PC-3 (cell line): Measurements from ENCODE around the gene NEUROG1. TPM values are rescaled to one million over a fixed set of nuclear protein-coding genes. Genes with fewer than 3 reads are reported as not detected.

ENCODE experiments used
- ATAC-seq: fragments of 200-7000 bp; cut with Tn5 transposase; 2 replicates; pipeline ENCODE4 v1.9.1; 2020; ENCODE audit warnings: mild to moderate bottlenecking, moderate library complexity
- BruUV-seq: library from RNA; stranded (reverse); fragments of 400-500 nt; replicated peaks from 2 replicates; lab custom pipeline; 2021; lab: Mats Ljungman, UMichigan
- CTCF ChIA-PET: fragments of 300-600 bp; sonication (Branson Sonifier 250); formaldehyde crosslinking; loops from one replicate; lab custom pipeline; 2022; ENCODE audit warnings: antibody characterized with exemption; lab: Charles Lee
- POLR2A ChIA-PET: fragments of 300-600 bp; sonication (Branson Sonifier 250); formaldehyde crosslinking; loops from one replicate; lab custom pipeline; 2022; ENCODE audit warnings: antibody characterized with exemption; ENCODE audit not compliant: unreplicated experiment; lab: Charles Lee
- DNase-seq: peaks from one replicate; pipeline ENCODE4 v3.0.0-alpha.2; 2015
- H2AFZ ChIP-seq: fragments of 300-600 bp; sonication (generic); 2 replicates; pipeline ENCODE4 v1.6.0; 2016; ENCODE audit warnings: antibody characterized with exemption, low read length
- H3F3A ChIP-seq: fragments of 300-600 bp; sonication (generic); one replicate; pipeline ENCODE4 v1.6.0; 2017; ENCODE audit warnings: antibody characterized with exemption, low read length, control low read depth, mild to moderate bottlenecking; ENCODE audit not compliant: unreplicated experiment
- H3K27ac ChIP-seq: fragments of 300-600 bp; sonication (generic); 2 replicates; pipeline ENCODE4 v1.5.1; 2016; ENCODE audit warnings: mild to moderate bottlenecking, low read length
- H3K27me3 ChIP-seq: fragments of 300-600 bp; sonication (generic); 2 replicates; pipeline ENCODE4 v1.6.1; 2016; ENCODE audit warnings: low read length, mixed read lengths
- H3K36me3 ChIP-seq: fragments of 300-600 bp; sonication (generic); 2 replicates; pipeline ENCODE4 v1.6.1; 2016; ENCODE audit warnings: low read depth, mixed run types, low read length, mixed read lengths
- H3K4me1 ChIP-seq: fragments of 300-600 bp; sonication (generic); 2 replicates; pipeline ENCODE4 v1.5.1; 2016; ENCODE audit warnings: low read length; ENCODE audit not compliant: insufficient read depth
- H3K4me2 ChIP-seq: fragments of 300-600 bp; sonication (generic); 2 replicates; pipeline ENCODE4 v1.6.0; 2016; ENCODE audit warnings: low read length
- H3K4me3 ChIP-seq: fragments of 300-600 bp; sonication (generic); 2 replicates; pipeline ENCODE4 v1.5.1; 2016; ENCODE audit warnings: mild to moderate bottlenecking, low read length, mixed read lengths
- H3K79me2 ChIP-seq: fragments of 300-600 bp; sonication (generic); 2 replicates; pipeline ENCODE4 v1.6.1; 2017; ENCODE audit warnings: low read length, mixed read lengths
- H3K9ac ChIP-seq: fragments of 300-600 bp; sonication (generic); 2 replicates; pipeline ENCODE4 v1.6.0; 2016; ENCODE audit warnings: mild to moderate bottlenecking, low read length
- H3K9me2 ChIP-seq: fragments of 300-600 bp; sonication (generic); replicated peaks from 2 replicates; pipeline ENCODE4 v1.6.1; 2016; ENCODE audit warnings: mixed run types, low read length, mixed read lengths
- H3K9me3 ChIP-seq: fragments of 300-600 bp; sonication (generic); 2 replicates; pipeline ENCODE4 v1.6.1; 2016; ENCODE audit warnings: low read length, mixed read lengths
- H4K20me1 ChIP-seq: fragments of 300-600 bp; sonication (generic); 2 replicates; pipeline ENCODE4 v1.6.1; 2016; ENCODE audit warnings: low read length, mixed read lengths
- EZH2 ChIP-seq: fragments of 300-600 bp; sonication (generic); IDR thresholded peaks from one replicate; pipeline ENCODE4 v1.6.1; 2017; ENCODE audit warnings: antibody characterized with exemption, mild to moderate bottlenecking, low read length; ENCODE audit not compliant: unreplicated experiment
- EZH2phosphoT487 ChIP-seq: fragments of 300-600 bp; sonication (generic); IDR thresholded peaks from 2 replicates; pipeline ENCODE4 v1.6.1; 2018; ENCODE audit warnings: mild to moderate bottlenecking, antibody characterized with exemption, low read length, borderline replicate concordance
- intact Hi-C: fragments of 100-400 bp; cut with micrococcal nuclease; formaldehyde crosslinking; loops from 2 replicates; pipeline ENCODE4 v1.9.0; 2023
- total RNA-seq: library from RNA; depleted of rRNA; stranded (reverse); fragments of >200 nt; gene quantifications from 2 replicates; pipeline ENCODE4 v1.2.3, GENCODE V29; 2014
- TF ChIP-seq, protein P1 (sequence below): fragments of 300-600 bp; sonication (generic); conservative IDR thresholded peaks from 2 replicates; pipeline ENCODE4 v1.5.1; 2017; ENCODE audit warnings: antibody characterized with exemption, low read depth, mild to moderate bottlenecking, low read length

Gene NEUROG1
- total RNA-seq, 1 experiment from 2014 or later: not detected

DNA sequence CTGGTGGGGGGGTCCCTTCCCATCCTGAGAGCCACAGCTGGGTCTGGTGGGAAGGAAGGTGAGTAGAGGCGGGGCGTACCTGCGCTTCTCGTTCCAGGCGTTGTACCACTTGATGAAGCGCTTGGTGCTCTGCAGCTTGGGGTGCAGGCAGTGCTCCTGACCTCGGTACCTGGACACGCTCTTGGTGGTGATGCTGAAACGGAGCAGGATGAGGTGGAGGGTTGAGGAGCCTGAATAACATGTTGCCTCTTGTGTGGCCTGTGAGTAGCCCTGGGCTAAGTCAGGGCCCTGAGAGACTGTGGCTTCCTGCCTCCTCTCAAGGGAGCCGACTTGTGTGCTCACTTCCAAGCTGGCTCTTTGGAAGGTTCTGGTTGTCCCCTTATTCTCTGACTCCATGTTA lies 38.7 kb upstream of the NEUROG1 start:
- Histone ChIP-seq H2AFZ (no peak overlapping the region), H3K9ac (no peak overlapping the region), H3K79me2 (no peaks in the 10 kb centered on the region), H4K20me1 (no peaks in the 10 kb centered on the region), H3K4me3 (no peak overlapping the region), H3K27ac (no peak overlapping the region), H3K4me2 (no peak overlapping the region), H3F3A (no peaks in the 10 kb centered on the region), H3K4me1 (no peaks in the 10 kb centered on the region), H3K27me3 (peaks cover 7% of the 10 kb centered on the region; the same call in 1 of the 2 replicates), H3K36me3 (no peaks in the 10 kb centered on the region), H3K9me3 (no peaks in the 10 kb centered on the region), H3K9me2 (no peaks in the 10 kb centered on the region)
- CTCF ChIA-PET: no interaction called here
- ATAC-seq (no peak), DNase-seq (no peak)
- POLR2A ChIA-PET: no interaction called here
- BruUV-seq: no TSS peak
- TF ChIP-seq, protein P1, sequence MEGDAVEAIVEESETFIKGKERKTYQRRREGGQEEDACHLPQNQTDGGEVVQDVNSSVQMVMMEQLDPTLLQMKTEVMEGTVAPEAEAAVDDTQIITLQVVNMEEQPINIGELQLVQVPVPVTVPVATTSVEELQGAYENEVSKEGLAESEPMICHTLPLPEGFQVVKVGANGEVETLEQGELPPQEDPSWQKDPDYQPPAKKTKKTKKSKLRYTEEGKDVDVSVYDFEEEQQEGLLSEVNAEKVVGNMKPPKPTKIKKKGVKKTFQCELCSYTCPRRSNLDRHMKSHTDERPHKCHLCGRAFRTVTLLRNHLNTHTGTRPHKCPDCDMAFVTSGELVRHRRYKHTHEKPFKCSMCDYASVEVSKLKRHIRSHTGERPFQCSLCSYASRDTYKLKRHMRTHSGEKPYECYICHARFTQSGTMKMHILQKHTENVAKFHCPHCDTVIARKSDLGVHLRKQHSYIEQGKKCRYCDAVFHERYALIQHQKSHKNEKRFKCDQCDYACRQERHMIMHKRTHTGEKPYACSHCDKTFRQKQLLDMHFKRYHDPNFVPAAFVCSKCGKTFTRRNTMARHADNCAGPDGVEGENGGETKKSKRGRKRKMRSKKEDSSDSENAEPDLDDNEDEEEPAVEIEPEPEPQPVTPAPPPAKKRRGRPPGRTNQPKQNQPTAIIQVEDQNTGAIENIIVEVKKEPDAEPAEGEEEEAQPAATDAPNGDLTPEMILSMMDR: no peak
- no peak for TF ChIP-seq EZH2phosphoT487
- no peak for TF ChIP-seq EZH2
- intact Hi-C loops: no loop called here

DNA sequence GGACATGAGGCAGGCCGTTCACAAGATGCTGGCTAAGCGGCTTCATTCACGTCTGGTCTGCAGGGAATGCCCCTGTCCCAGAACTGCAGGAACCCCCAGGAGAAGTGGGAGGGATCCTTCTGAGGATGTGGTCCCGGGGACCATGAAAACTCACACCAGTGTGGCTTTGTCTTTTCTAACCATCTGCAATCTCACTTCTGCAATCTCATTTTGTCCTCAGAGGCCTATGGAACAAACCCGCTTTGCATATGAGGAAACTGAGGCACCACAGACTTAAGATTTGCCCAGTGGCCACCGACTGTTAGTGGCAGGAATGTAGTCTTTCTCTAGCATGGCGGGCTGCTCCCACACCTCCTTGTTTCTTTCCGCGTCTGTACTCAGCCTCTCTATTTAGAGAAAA lies 36.1 kb upstream of the NEUROG1 start:
- H3K9me2 ChIP-seq: no peaks in the 10 kb centered on the region
- intact Hi-C loops: no loop called here
- no peaks in the 10 kb centered on the region for H3F3A ChIP-seq
- no TSS peak for BruUV-seq
- no peak overlapping the region for H3K9ac ChIP-seq
- no peak overlapping the region for H3K4me3 ChIP-seq
- no peaks in the 10 kb centered on the region for H4K20me1 ChIP-seq
- H3K27ac ChIP-seq: no peak overlapping the region
- H3K36me3 ChIP-seq: no peaks in the 10 kb centered on the region
- TF ChIP-seq, protein P1: no peak
- no peak overlapping the region for H2AFZ ChIP-seq
- no peak overlapping the region for H3K4me2 ChIP-seq
- no peaks in the 10 kb centered on the region for H3K4me1 ChIP-seq
- ATAC-seq (no peak), DNase-seq (no peak)
- ChIA-PET POLR2A (no interaction called here), CTCF (no interaction called here)
- no peaks in the 10 kb centered on the region for H3K9me3 ChIP-seq
- H3K27me3 ChIP-seq: no peaks in the 10 kb centered on the region; the same call in 1 of the 2 replicates
- H3K79me2 ChIP-seq: no peaks in the 10 kb centered on the region

DNA sequence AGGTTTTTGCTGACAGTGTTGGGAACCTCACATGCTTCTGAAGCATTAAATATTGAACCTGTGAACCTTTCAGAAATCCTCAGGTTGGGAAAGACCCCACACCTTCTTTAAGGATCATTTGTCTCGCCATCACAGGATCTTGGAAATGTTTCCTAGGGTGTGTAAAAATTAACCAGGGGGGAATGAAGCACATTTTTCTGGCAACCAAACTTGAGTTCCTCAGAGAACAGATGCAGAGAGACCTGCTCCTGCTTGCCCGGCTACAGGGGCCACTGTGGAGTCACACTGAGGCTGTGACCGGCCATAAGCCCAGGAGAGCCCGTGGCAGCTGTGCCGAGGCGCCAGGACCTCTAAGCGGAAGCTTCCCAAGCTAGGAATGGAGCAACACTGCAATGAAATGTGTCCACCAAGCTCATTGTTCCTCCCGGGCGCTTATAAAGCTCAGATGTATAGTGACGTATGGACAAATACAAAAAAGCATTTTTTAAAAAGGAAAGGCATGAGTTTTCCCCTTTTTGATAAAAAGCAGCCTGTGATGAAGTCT lies 35.4 kb upstream of the NEUROG1 start:
- BruUV-seq: no TSS peak
- H3K4me3 ChIP-seq: no peak overlapping the region
- no peaks in the 10 kb centered on the region for H4K20me1 ChIP-seq
- no peak overlapping the region for H3K9ac ChIP-seq
- H2AFZ ChIP-seq: no peak overlapping the region
- no peak overlapping the region for H3K27ac ChIP-seq
- no peak overlapping the region for H3K4me2 ChIP-seq
- ChIA-PET CTCF (no interaction called here), POLR2A (no interaction called here)
- H3K4me1 ChIP-seq: no peaks in the 10 kb centered on the region
- H3K36me3 ChIP-seq: no peaks in the 10 kb centered on the region
- no peak for TF ChIP-seq EZH2phosphoT487
- no peak for TF ChIP-seq EZH2
- TF ChIP-seq, protein P1: no peak
- DNase-seq (no peak), ATAC-seq (no peak)
- no peaks in the 10 kb centered on the region; the same call in 1 of the 2 replicates for H3K27me3 ChIP-seq
- no peaks in the 10 kb centered on the region for H3K9me2 ChIP-seq
- intact Hi-C loops: no loop called here
- no peaks in the 10 kb centered on the region for H3K79me2 ChIP-seq
- H3F3A ChIP-seq: no peaks in the 10 kb centered on the region
- H3K9me3 ChIP-seq: no peaks in the 10 kb centered on the region
